GM23338 (cell line): ENCODE results near the gene ADTRP. TPM values are rescaled to one million over a fixed set of nuclear protein-coding genes. Genes with fewer than 3 reads are reported as not detected.

Experiments used
- ATAC-seq: fragments of 200-7000 bp; cut with Tn5 transposase; 3 replicates; pipeline ENCODE4 v1.9.1; 2020
- DNase-seq: peaks from one replicate; pipeline ENCODE4 v3.0.0-alpha.2; 2015; ENCODE audit warnings: low spot score
- H2AFZ ChIP-seq: fragments of 200-600 bp; sonication (generic); 2 replicates; pipeline ENCODE4 v1.8.0; 2016; ENCODE audit warnings: antibody characterized with exemption, mild to moderate bottlenecking, moderate library complexity
- H3F3A ChIP-seq: fragments of 200-600 bp; sonication (generic); replicated peaks from 2 replicates; pipeline ENCODE4 v1.8.0; 2017; ENCODE audit warnings: antibody characterized with exemption, mixed run types, low read depth
- H3K27ac ChIP-seq: fragments of 200-600 bp; sonication (generic); 2 replicates; pipeline ENCODE4 v1.6.1; 2016; ENCODE audit warnings: low read depth
- H3K27me3 ChIP-seq: fragments of 200-600 bp; sonication (generic); 2 replicates; pipeline ENCODE4 v1.8.0; 2016; ENCODE audit warnings: mild to moderate bottlenecking, mixed run types, moderate library complexity; ENCODE audit not compliant: insufficient read depth
- H3K36me3 ChIP-seq: fragments of 200-600 bp; sonication (generic); 2 replicates; pipeline ENCODE4 v1.8.0; 2016; ENCODE audit warnings: mild to moderate bottlenecking; ENCODE audit not compliant: insufficient read depth
- H3K4me1 ChIP-seq: fragments of 200-600 bp; sonication (generic); 2 replicates; pipeline ENCODE4 v1.8.0; 2016; ENCODE audit warnings: mild to moderate bottlenecking, moderate library complexity; ENCODE audit not compliant: insufficient read depth
- H3K4me2 ChIP-seq: fragments of 200-600 bp; sonication (generic); 2 replicates; pipeline ENCODE4 v1.7.1; 2017; ENCODE audit warnings: mixed run types
- H3K4me3 ChIP-seq: fragments of 200-600 bp; sonication (generic); 2 replicates; pipeline ENCODE4 v1.6.1; 2016; ENCODE audit warnings: mixed run types
- H3K79me2 ChIP-seq: fragments of 200-600 bp; sonication (generic); replicated peaks from 2 replicates; pipeline ENCODE4 v1.8.0; 2017; ENCODE audit warnings: mild to moderate bottlenecking; ENCODE audit not compliant: insufficient read depth
- H3K9me2 ChIP-seq: fragments of 200-600 bp; sonication (generic); 2 replicates; pipeline ENCODE4 v1.8.0; 2017; ENCODE audit not compliant: insufficient read depth
- H4K20me1 ChIP-seq: fragments of 200-600 bp; sonication (generic); replicated peaks from 2 replicates; pipeline ENCODE4 v1.8.0; 2017; ENCODE audit warnings: mild to moderate bottlenecking; ENCODE audit not compliant: insufficient read depth
- H3K27ac Mint-ChIP-seq: 2 replicates; pipeline ENCODE4 v1.8.0; 2020; ENCODE audit warnings: inconsistent platforms, mild to moderate bottlenecking, moderate library complexity, mixed read lengths
- H3K27me3 Mint-ChIP-seq: 3 replicates; pipeline ENCODE4 v1.8.0; 2022; ENCODE audit warnings: low read depth, mild to moderate bottlenecking, moderate library complexity, mixed read lengths, inconsistent platforms; ENCODE audit not compliant: insufficient read depth, poor library complexity
- H3K36me3 Mint-ChIP-seq: 3 replicates; pipeline ENCODE4 v1.8.0; 2021; ENCODE audit warnings: low read depth, mild to moderate bottlenecking, inconsistent platforms, moderate library complexity, mixed read lengths
- H3K4me1 Mint-ChIP-seq: 3 replicates; pipeline ENCODE4 v1.8.0; 2020; ENCODE audit warnings: mild to moderate bottlenecking, inconsistent platforms, mixed read lengths
- H3K4me3 Mint-ChIP-seq: 3 replicates; pipeline ENCODE4 v1.8.0; 2021; ENCODE audit warnings: moderate library complexity, mild to moderate bottlenecking, inconsistent platforms, mixed read lengths
- H3K9me3 Mint-ChIP-seq: 3 replicates; pipeline ENCODE4 v1.8.0; 2020; ENCODE audit warnings: moderate library complexity, mild to moderate bottlenecking, inconsistent platforms, mixed read lengths
- CREB1 ChIP-seq: fragments of 250-450 bp; sonication (Bioruptor Pico); IDR thresholded peaks from 2 replicates; pipeline ENCODE4 v1.5.0; 2020; ENCODE audit warnings: low read depth, mild to moderate bottlenecking, moderate library complexity
- EZH2 ChIP-seq: fragments of 200-600 bp; sonication (generic); IDR thresholded peaks from one replicate; pipeline ENCODE4 v1.8.0; 2017; ENCODE audit warnings: antibody characterized with exemption, mild to moderate bottlenecking, low read depth; ENCODE audit not compliant: unreplicated experiment
- EZH2phosphoT487 ChIP-seq: fragments of 200-600 bp; sonication (generic); IDR thresholded peaks from one replicate; pipeline ENCODE4 v1.8.1; 2018; ENCODE audit warnings: antibody characterized with exemption; ENCODE audit not compliant: unreplicated experiment
- NANOG ChIP-seq: IDR thresholded peaks from 2 replicates; pipeline ENCODE4 v1.6.1; 2016; ENCODE audit warnings: antibody characterized with exemption, borderline replicate concordance
- ZNF114 ChIP-seq: fragments of 250-450 bp; sonication (Bioruptor Pico); IDR thresholded peaks from 2 replicates; pipeline ENCODE4 v1.5.0; 2020; ENCODE audit warnings: mild to moderate bottlenecking, moderate library complexity
- ZNF331 ChIP-seq: fragments of 250-450 bp; sonication (Bioruptor Pico); IDR thresholded peaks from 2 replicates; pipeline ENCODE4 v1.5.0; 2020; ENCODE audit warnings: low read depth, mild to moderate bottlenecking, moderate library complexity
- polyA plus RNA-seq: library from polyadenylated mRNA; unstranded; fragments of >200 nt; fragmentation: Nextera tagmentation; extraction: Ambion mirVana; gene quantifications from 2 replicates; pipeline ENCODE4 v1.2.1, GENCODE V29; 2016
- total RNA-seq: library from RNA; depleted of rRNA; stranded (reverse); fragments of >200 nt; shearing (Covaris generic); gene quantifications from 2 replicates; pipeline ENCODE4 v1.2.3, GENCODE V29; 2014
- TF ChIP-seq, protein P1 (sequence below): IDR thresholded peaks from one replicate; pipeline ENCODE4 v1.6.1; 2018; ENCODE audit warnings: antibody characterized with exemption; ENCODE audit not compliant: unreplicated experiment

The ADTRP gene
- total and polyA plus RNA-seq, 2 experiments from 2014 or later = not detected

GRCh38 chr6:11712760-11713159, 65.8 kb downstream of the ADTRP start:
- peaks cover 4% of the 10 kb centered on the region for H3K27me3 Mint-ChIP-seq
- H3K4me1 Mint-ChIP-seq = peaks cover 9% of the 10 kb centered on the region; the same call in 2 of the 3 replicates
- no peak overlapping the region for H3K4me3 Mint-ChIP-seq
- DNase-seq (no peak), ATAC-seq (no peak)
- no peaks in the 10 kb centered on the region for H4K20me1 ChIP-seq
- no peak overlapping the region for H3K4me2 ChIP-seq
- no peak overlapping the region for H3K27ac ChIP-seq
- H3K9me3 Mint-ChIP-seq = no peaks in the 10 kb centered on the region
- TF ChIP-seq CREB1 (CRISPR knock-in tag) (no peak), EZH2phosphoT487 (no peak), EZH2 (no peak), ZNF114 (no peak)
- no peak overlapping the region for H3K4me3 ChIP-seq
- no peaks in the 10 kb centered on the region for H3K79me2 ChIP-seq
- no peaks in the 10 kb centered on the region for H3K27me3 ChIP-seq
- H3K36me3 ChIP-seq = no peaks in the 10 kb centered on the region
- no peaks in the 10 kb centered on the region for H3K9me2 ChIP-seq
- H3K27ac Mint-ChIP-seq = peak overlapping the region; percentile 73
- no peaks in the 10 kb centered on the region for H3K4me1 ChIP-seq
- no peaks in the 10 kb centered on the region for H3K36me3 Mint-ChIP-seq
- no peaks in the 10 kb centered on the region for H3F3A ChIP-seq
- peak overlapping the region; percentile 69; the same call in 1 of the 2 replicates for H2AFZ ChIP-seq

GRCh38 chr6:11711984-11712711, 66.5 kb downstream of the ADTRP start:
- Histone ChIP-seq H3F3A (no peaks in the 10 kb centered on the region), H4K20me1 (no peaks in the 10 kb centered on the region), H3K27me3 (no peaks in the 10 kb centered on the region), H3K4me3 (no peak overlapping the region), H3K27ac (no peak overlapping the region), H3K4me2 (no peak overlapping the region), H3K9me2 (no peaks in the 10 kb centered on the region), H3K79me2 (no peaks in the 10 kb centered on the region), H3K4me1 (no peaks in the 10 kb centered on the region), H2AFZ (peak overlapping the region; percentile 78), H3K36me3 (no peaks in the 10 kb centered on the region)
- peaks cover 6% of the 10 kb centered on the region; the same call in 2 of the 3 replicates for H3K4me1 Mint-ChIP-seq
- peaks cover 4% of the 10 kb centered on the region for H3K27me3 Mint-ChIP-seq
- DNase-seq (no peak), ATAC-seq (no peak)
- TF ChIP-seq NANOG (no peak), ZNF331 (CRISPR knock-in tag) (no peak), CREB1 (CRISPR knock-in tag) (no peak), ZNF114 (no peak), EZH2 (no peak)
- TF ChIP-seq, protein P1, sequence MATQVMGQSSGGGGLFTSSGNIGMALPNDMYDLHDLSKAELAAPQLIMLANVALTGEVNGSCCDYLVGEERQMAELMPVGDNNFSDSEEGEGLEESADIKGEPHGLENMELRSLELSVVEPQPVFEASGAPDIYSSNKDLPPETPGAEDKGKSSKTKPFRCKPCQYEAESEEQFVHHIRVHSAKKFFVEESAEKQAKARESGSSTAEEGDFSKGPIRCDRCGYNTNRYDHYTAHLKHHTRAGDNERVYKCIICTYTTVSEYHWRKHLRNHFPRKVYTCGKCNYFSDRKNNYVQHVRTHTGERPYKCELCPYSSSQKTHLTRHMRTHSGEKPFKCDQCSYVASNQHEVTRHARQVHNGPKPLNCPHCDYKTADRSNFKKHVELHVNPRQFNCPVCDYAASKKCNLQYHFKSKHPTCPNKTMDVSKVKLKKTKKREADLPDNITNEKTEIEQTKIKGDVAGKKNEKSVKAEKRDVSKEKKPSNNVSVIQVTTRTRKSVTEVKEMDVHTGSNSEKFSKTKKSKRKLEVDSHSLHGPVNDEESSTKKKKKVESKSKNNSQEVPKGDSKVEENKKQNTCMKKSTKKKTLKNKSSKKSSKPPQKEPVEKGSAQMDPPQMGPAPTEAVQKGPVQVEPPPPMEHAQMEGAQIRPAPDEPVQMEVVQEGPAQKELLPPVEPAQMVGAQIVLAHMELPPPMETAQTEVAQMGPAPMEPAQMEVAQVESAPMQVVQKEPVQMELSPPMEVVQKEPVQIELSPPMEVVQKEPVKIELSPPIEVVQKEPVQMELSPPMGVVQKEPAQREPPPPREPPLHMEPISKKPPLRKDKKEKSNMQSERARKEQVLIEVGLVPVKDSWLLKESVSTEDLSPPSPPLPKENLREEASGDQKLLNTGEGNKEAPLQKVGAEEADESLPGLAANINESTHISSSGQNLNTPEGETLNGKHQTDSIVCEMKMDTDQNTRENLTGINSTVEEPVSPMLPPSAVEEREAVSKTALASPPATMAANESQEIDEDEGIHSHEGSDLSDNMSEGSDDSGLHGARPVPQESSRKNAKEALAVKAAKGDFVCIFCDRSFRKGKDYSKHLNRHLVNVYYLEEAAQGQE = no peak
- no peaks in the 10 kb centered on the region for H3K9me3 Mint-ChIP-seq
- no peaks in the 10 kb centered on the region for H3K36me3 Mint-ChIP-seq
- no peak overlapping the region for H3K27ac Mint-ChIP-seq
- H3K4me3 Mint-ChIP-seq = no peak overlapping the region
